ENCODE data around the gene TSPEAR. TPM values are rescaled to one million over a fixed set of nuclear protein-coding genes. Genes with fewer than 3 reads are reported as not detected.

TSPEAR gene
- total and polyA plus RNA-seq, 2 of the 13 experiments (the other 11 are each of a cell fraction or from before 2014, with no cell fraction given), result 0.07 to 0.32 TPM

GRCh38 chr21:44593598-44594405, 117.6 kb downstream of the TSPEAR start (continued):
- TF ChIP-seq FUBP1 (CRISPR knock-in tag; IDR thresholded peaks at IDR 0.05; ENCODE audit: borderline replicate concordance) (no peak), RXRB (CRISPR knock-in tag; IDR thresholded peaks at IDR 0.05; ENCODE audit: borderline replicate concordance) (peak; percentile 84; the same call in 1 of the 2 replicates), MEIS1 (CRISPR knock-in tag; IDR thresholded peaks at IDR 0.05; ENCODE audit: borderline replicate concordance) (peak; percentile 56; the same call in 1 of the 2 replicates), ZNF225 (CRISPR knock-in tag; IDR thresholded peaks at IDR 0.05) (no peak), ZHX1 (CRISPR knock-in tag; IDR thresholded peaks at IDR 0.05; ENCODE audit: low read depth) (0 out of 2 replicates have a peak, but pooled peaks have one; percentile 68), CEBPG (CRISPR knock-in tag; IDR thresholded peaks at IDR 0.05) (peak; percentile 58; the same call in 1 of the 2 replicates), GPN1 (CRISPR knock-in tag; IDR thresholded peaks at IDR 0.05; ENCODE audit: borderline replicate concordance) (no peak), ZNF737 (CRISPR knock-in tag; IDR thresholded peaks at IDR 0.05; ENCODE audit: borderline replicate concordance) (no peak), ZNF800 (CRISPR knock-in tag; IDR thresholded peaks at IDR 0.05) (peak; percentile 77; the same call in 1 of the 2 replicates), MIER2 (CRISPR knock-in tag; IDR thresholded peaks at IDR 0.05) (peak; percentile 61), CREB3 (CRISPR knock-in tag; IDR thresholded peaks at IDR 0.05) (peak; percentile 40; the same call in 1 of the 2 replicates), NFYC (CRISPR knock-in tag; IDR thresholded peaks at IDR 0.05) (peak; percentile 30; the same call in 1 of the 2 replicates), ZNF44 (CRISPR knock-in tag; IDR thresholded peaks at IDR 0.05) (no peak), MAFG (CRISPR knock-in tag; IDR thresholded peaks at IDR 0.05) (no peak), ZNF317 (CRISPR knock-in tag; IDR thresholded peaks at IDR 0.05) (peak; percentile 91), U2AF2 (IDR thresholded peaks at IDR 0.05; ENCODE audit: low read depth, low read length) (no peak), YY1 (IDR thresholded peaks at IDR 0.05; ENCODE audit: insufficient read depth, insufficient replicate concordance, low read depth, low read length) (peak; percentile 8), AGO2 (optimal IDR thresholded peaks at IDR 0.05; ENCODE audit: low read depth, low read length) (no peak)
